HG03558 (cell line): ENCODE measurements around the gene PRRT1.
"Not testable (repeated sequence)": the region's sequence is repeated elsewhere in the genome, so short reads cannot be mapped to it uniquely, and the experiment has no call there.

ENCODE experiments used
- ATAC-seq: cut with Tn5 transposase; IDR thresholded peaks from one replicate; pipeline ENCODE4 v1.9.1; 2021; ENCODE audit warnings: moderate number of reproducible peaks; ENCODE audit not compliant: unreplicated experiment; ENCODE audit errors: extremely low read depth

Gene PRRT1

DNA sequence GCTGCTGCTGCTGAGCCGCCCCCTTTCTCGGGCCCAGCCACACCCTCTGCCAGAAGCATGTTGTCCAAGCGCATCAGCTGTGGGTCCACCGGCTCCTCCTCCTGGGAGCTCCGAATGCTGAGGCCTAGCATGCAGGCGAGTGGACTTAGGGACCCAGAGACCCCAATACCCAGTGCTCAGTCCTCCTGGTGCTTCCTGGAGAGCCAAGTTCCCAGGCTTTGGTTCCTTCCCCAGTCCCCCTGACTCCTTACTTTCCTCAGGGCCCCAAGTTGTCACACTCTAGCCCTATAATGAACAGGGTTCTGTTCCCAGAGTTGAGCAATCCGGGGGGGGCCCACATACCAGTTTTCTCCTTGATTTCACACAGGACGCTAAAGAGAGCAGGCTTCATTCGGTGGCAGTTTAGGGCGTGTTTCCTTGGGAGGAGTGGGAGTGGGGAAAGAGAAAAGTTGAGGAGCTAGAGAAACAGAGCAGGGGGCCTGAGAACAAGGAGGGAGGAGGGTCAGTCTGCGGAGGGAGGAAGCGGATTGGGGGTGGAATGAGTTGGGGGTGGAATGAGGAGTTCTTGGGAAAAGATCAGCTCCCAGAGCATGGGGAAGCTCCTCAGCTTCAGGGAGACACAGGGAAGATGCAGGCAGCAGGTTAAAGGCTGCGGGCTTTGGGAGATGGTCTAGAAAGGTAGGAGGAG, 36.8 kb upstream of the PRRT1 start:
- ATAC-seq = no peak

DNA sequence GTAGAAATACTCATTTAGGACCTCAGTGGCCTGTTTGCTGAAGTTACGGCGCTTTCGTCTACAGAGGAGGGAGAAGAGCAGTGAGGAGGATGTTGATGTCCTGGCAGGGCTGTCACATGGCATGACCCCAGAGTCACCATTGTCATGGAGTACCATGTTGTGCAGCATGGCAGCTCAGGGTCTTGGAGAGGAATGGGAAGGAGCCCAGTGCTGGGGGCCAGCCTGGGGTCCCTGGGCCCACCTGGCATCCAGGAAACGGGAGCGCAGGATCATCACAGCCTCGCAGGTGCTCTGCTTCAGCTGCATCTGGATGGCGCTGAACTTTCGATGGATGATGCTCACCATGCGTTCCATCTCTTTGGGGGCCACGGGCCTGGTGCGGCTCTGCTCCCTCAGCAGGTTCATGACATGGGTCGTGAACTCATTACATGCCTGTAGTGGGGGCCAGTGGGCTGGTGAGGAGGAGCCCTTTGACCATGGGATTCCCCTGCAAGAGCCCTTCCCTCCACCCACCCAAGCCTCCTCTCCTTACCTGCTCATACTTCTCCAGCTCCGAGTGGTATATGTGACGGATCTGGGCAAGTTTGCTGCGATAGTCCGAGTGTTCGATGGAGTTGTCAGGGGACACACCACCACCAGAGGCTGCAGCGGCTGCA, 36.1 kb upstream of the PRRT1 start:
- not testable (repeated sequence) for ATAC-seq

DNA sequence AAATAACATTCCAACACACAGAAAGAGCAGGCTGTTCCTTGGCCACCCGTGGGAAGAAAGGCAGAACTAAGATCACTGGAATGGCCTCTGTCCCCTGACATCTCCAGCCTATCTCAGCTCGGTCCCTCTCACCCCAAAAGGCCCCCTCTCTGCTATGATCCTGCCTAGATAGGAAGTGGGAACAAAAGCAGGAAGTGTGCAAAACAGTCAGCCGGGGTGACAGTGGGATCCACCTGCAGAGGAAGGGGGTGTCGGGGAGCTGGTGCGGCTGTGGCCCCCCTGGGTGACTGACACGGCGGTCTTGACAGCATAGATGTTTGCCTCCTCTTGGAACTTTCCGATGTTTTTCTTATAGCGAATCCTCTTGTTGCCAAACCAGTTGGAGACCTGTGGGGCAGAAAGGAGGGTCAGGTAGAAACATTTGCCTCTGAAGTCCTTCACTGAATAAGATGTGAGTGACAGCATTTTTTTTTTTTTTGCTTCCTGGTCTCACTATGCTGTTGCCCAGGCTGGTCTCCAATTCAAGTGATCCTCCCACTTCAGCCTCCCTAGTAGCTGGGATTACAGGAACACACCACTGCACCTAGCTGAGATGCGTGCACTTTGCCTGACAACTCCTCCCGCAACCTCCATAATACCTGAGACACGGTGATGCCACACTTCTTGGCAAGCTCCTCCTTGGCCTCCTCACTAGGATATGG, 35.4 kb upstream of the PRRT1 start:
- no peak for ATAC-seq

DNA sequence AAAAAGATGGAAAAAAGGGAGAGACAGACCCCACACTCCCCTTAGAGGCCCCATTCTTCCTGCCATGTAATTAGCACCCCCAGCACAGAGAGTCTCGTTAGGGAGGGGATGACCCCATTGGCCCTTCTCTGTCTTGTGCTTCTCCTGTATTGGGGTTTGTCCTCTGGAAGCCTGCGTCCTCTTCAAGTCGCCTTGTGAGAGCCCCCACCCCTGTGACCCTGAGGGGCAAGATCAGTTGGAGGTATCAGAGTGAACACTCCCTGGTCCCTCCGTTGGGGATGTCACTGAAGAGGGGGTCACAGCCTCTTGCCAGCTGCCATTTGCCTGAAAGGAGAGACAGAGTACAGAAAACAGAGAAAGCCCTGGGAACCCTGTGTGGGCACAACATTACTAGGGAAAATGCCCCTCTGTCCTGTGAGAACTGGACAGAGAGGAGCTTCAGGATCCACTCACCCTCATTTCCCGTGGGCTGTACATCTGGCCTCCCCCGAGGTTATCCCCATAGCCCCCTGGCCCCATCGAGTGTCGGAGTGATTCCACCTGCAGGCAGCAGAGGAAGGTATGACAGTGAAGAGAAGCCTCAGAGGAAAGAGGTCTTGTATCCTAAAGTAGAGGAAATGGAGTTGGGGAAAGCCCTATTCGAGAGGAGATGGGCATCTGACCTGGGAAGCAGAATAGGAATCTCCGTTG, 34.6 kb upstream of the PRRT1 start:
- ATAC-seq = not testable (repeated sequence)

DNA sequence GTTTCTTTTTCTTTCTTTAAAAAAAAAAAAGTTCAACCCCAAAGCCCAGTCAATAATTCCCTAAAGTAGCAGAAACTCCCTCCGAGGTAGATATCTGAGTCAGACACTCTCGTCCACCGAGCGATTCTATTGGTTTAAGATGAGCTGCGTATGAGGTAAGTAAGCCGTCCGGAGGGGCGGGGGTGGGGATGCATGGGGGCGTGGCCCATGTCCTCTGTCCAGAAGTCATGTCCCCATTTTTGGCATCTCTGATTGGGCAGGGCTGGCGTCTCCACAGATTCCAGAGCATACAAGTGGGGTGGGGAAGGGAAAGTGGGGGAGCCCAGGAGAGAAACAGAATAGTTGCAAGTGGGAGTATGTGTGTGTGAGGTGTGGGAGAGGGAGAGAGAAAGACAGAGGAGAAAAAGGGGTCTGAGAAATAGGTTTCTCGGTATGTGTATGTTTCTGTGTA, 34.0 kb upstream of the PRRT1 start:
- ATAC-seq = not testable (repeated sequence)

DNA sequence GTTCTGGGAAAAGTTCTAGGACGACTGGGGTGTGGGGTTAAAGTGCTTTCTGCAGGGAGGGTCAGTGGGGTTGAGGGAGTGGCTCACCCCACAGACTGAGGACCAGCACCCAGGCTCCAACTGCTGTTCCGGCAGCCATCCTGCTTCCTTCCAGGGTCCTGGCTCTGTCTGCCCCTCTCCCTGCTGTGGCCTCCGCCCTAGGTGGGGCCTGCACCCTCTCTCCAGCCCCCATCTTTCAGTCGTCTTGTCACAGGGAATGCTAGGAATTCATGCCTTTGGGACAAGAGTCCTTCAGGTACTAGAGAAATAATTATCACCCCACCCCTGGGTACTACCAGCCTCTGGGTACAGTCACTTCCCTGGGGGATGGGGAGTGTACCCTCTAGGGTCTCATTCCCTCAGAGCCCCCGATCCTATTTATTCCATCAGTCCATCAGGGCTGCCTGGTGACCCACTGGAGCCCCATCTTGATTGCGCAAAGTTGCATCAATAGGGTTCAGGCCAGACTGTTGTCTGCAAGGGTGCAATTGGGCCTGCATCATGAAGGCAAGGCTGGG, 32.4 kb upstream of the PRRT1 start, which contains the start of gene AGER:
Gene AGER, minus strand, starts transcription at position 170 of the 557 bp plus-strand sequence. Its CDS starts 31 bp downstream, at position 139.
- ATAC-seq = no peak

DNA sequence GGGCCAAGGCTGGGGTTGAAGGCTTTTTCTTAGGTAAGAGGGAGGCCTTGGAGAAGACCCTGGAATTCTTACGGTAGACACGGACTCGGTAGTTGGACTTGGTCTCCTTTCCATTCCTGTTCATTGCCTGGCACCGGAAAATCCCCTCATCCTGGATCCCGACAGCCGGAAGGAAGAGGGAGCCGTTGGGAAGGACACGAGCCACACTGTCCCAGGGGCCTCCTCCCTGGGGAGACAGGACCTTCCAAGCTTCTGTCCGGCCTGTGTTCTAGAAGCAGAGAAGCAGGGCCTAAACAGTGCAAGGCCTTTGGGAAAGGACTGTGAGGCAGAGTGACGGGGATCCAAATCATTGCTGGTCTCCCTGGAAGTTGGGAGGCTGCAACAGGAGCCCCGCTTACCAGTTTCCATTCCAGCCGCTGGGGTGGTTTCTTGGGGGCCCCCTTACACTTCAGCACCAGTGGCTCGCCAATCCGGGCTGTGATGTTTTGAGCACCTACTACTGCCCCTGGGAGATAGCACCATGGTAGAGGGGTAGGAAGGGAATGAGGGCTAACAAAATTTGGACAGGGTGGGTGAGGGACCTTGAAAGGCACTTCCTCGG, 31.8 kb upstream of the PRRT1 start:
- no peak for ATAC-seq

DNA sequence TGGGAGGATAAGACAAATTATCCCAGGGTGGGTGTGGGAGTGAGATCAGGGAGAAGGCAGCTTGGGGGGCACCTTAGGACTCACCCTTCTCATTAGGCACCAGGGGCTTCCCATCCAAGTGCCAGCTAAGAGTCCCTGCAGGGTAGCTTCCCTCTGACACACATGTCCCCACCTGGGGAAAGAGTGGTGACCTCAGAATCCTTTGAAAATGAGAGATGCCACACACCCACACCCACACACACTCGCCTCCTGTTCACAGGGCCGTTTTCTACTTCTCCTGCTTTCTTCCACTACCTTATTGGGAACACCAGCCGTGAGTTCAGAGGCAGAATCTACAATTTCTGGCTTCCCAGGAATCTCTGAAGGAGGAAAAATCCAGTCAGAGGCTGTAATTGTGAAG, 31.3 kb upstream of the PRRT1 start:
- ATAC-seq = no peak

DNA sequence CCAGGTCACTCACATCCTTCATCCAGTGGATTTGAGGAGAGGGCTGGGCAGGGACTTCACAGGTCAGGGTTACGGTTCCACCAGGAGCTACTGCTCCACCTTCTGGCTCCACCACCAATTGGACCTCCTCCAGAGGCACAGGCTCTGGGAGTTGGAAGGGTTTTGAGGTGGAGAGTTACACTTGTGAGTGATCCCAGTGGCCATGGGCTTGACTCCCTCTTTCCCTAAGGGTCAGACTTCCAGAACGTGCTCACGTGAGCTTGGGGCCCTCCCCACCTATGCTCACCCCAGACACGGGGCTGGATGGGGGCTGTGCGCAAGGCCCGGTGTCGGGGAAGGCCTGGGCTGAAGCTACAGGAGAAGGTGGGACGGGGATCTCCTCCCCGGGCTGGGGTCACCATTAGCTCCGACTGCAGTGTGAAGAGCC, 30.8 kb upstream of the PRRT1 start:
- no peak for ATAC-seq

DNA sequence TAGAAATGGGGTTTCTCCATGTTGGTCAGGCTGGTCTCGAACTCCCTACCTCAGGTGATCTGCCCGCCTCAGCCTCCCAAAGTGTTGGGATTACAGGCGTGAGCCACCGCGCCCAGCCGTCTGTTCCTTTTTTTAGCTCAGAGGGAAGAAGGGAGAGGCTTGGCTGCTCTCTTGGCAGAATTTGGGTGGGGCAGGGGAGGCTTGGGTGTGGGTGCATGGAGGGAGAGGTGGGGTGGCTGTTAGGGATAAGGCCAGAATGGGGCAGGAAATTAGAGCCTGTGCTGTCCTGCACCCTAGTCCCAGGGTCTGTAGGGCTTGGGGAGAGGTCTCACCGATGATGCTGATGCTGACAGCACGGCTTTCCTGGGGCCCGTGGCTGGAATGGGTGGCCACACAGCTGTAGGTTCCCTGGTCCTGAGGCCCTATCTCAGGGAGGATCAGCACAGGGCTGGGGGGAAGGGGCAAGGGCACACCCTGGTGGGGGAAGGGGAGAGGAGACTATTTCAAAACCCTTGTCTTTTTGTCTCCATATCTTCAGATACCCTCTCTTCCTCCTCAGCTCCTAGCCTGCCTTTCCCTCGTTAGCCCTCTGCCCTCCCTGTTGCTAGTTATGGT, 30.3 kb upstream of the PRRT1 start:
- no peak for ATAC-seq

DNA sequence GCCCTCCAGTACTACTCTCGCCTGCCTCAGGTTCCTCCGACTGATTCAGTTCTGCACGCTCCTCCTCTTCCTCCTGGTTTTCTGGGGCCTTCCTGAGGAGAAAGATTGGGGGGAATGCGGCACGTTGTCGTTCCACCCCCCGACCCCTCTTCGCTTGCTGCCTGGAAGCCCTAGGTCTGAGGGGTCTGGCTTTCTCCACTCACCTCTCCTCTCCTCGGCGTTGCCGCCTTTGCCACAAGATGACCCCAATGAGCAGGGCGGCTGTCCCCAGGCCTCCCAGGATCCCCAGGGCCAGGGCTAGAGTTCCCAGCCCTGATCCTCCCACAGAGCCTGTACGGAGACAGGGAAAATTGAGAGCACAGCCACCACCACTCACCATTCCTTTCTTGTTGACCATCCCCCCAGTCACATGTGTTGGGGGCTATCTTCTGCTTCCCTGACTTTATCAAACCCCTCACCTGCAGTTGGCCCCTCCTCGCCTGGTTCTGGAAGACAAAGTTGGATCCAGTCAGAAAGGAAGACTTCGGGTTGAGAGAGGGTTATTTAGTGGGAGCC, 29.5 kb upstream of the PRRT1 start:
- no peak for ATAC-seq

DNA sequence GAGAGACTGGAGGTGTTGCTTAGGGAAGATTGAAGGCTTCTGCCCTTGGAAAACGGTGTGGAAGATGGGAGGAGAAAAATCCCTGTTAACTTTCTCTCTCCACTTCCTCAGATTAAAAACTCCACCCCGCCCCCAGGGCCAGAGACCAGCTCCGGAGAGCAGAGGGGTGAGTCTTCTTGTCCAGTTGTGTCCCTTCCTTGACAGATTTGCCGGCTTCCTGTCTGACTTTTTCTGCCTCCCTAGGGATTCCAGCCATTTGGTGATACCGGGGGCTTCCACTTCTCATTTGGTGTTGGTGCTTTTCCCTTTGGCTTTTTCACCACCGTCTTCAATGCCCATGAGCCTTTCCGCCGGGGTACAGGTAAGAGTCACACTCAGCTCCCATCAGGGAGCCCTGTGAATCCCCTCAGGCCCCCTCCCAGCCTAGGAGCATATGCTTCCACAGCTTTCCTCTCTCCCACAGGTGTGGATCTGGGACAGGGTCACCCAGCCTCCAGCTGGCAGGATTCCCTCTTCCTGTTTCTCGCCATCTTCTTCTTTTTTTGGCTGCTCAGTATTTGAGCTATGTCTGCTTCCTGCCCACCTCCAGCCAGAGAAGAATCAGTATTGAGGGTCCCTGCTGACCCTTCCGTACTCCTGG, 28.1 kb upstream of the PRRT1 start:
- ATAC-seq = no peak

DNA sequence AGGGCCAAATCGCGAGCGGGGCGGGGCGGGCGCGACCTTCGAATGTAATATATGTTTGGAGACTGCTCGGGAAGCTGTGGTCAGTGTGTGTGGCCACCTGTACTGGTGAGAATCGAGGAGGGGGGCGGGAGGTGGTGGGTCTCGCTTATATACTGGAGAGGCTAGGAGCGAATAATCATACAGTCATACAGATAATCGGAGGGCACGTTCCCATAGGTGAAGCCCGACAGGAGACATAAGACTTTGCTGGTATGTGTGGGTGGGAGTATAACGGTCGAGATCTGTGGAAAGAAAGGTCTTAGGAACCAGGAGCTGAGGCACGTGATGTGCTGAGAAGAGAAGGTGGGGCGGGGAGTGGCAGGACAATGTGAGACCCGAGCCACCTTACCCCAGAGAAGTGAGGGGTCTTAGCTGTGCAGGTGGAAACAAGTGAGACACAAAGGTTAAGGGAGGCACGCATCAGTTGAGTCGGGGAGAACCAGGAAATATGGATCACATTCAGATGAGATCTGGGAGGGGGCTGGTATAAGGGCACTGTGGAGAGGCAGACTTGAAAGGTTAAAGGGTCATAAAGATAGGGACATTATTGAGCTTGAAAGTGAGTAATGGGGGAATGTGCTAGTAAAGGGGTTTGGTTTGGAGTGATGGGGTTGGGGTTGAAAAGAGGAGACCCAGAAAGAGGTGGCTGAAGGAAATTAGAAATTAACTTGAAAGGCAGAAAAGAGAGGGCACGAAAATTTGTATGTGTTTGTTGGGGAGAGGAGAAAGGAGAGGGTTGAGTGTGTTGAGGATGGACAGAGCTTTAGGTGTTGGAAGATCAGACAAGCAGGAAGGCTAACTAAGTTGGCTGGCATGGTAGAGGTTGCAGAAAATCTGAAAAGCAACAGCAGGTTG, 27.1 kb upstream of the PRRT1 start:
- ATAC-seq = no peak

DNA sequence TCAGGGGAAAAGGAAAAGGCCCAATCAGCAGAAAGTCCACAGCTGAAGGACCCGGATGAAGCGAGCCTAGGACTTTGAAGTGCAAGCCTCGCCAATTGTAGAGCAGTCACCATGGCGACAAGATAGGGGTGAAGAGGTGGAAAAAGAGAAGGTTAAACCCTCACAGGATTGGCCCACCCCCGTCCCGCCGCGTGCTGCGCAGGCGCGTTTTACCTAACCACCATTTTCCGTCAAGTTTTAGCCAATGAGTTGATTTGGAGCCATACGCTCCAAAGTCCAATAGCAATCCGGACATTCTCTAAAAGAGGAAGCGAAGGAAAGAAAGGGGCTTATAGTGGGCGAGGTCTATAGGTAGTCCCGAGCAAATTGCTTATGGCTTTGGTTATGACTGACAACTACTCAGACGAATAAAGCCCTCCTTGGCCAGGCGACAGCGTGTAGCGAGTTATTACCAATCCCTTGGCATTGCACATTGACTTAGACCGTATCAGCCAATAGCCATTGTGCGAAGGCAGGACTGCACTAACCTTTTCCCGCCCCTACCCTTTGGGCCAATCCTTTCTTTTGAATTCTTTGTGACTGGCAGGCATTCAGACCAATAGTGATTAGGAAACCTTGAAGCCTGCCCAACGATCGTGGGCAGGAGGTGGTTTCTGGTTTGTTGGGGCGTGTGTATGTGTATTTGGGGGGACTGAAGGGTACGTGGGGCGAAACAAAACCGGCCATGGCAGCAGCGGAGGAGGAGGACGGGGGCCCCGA, 26.2 kb upstream of the PRRT1 start, which contains the start of gene RNF5:
Gene RNF5, plus strand, starts transcription at position 618 of the 759 bp plus-strand sequence. Its CDS starts 107 bp downstream, at position 725.
- ATAC-seq = peak; percentile 60

DNA sequence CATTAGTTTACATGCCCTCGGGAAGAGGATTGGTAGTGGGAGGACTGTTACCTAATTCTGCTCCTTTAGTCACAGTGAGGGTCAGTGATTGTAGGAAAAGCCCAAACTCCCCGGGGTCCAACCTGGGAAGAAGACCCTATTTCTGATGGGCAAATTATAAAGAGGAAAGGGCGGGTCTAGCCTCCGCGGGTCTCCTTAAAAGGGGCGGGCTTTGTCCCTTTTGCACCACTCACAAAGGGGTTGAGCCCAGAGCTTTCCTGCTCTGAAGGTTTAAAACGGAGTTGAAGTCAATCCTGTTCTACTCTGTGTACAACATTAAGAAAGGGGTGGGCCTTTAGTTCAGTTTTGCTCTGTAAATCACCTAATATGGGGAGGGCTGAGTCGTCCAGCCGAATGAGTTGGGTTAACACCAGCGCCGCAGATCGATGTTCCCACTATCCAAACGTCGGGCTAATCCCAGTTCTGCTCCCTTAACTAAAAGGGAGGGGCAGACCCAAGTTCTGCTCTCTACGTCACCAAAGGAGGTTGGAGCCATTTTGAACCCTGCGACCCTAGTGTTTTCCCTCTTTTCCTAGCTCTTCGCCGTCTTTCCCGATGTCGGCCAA, 25.5 kb upstream of the PRRT1 start:
- no peak for ATAC-seq

DNA sequence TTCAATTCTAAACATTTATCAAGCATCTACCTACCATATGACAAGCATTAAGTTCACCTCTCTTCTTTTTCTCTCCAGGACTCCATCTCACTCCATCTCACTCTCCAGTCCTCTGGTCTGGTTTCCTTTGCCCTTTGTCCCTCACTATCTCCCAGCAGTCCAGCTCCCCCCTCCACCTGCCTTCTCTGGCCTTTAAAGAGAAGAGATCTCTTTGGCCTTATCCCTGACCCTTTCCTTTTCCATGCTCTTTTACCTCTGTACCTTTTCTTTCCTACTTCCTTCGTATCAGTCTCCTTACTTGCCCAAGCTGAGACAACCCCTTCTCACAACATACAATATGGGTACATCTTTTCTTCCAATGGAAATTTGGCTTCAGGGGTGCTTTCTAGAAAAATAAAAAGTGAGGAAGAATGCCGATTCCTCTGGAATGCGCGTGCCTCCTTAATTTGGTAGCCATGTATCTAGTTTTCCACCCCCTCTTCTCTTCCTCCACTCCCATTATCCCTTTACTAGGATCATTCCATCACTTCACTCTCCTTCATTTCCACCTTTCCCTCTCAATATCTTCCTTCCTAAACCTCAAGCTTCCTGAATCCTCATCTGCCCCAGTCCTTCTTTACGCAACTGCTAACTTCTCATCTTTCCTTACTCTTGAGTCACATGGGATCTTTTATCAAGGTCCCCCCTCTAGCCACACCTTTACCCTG, 24.9 kb upstream of the PRRT1 start:
- no peak for ATAC-seq
